Fibroblast of villous mesenchyme (primary cell): Measurements from ENCODE around the gene INPP5A. TPM values are rescaled to one million over a fixed set of nuclear protein-coding genes. Genes with fewer than 3 reads are reported as not detected.

Source experiments
- DNase-seq: peaks from one replicate; pipeline ENCODE4 v3.0.0-alpha.2; 2010; ENCODE audit warnings: low read depth
- H3K4me3 ChIP-seq: 2 replicates; pipeline ENCODE4 v1.5.1; 2011; ENCODE audit warnings: low read depth, mild to moderate bottlenecking, low read length
- CTCF ChIP-seq: IDR thresholded peaks from 2 replicates; pipeline ENCODE4 v1.5.1; 2012; ENCODE audit warnings: low read depth, mild to moderate bottlenecking, low read length; ENCODE audit not compliant: insufficient read depth
- total RNA-seq: library from RNA; depleted of rRNA; stranded (reverse); fragments of >200 nt; gene quantifications from 2 replicates; pipeline ENCODE4 v1.2.3, GENCODE V29; 2012

Gene INPP5A
- total RNA-seq, 1 donor: 33.2 TPM

- H3K4me3 ChIP-seq: no peak overlapping the region
- no peak for TF ChIP-seq CTCF
- DNase-seq: no peak
Measured at GRCh38 chr10:132806110-132806509, 268.5 kb downstream of the INPP5A start.

- H3K4me3 ChIP-seq: no peak overlapping the region
- no peak for DNase-seq
- TF ChIP-seq CTCF: no peak
Measured at GRCh38 chr10:132806561-132807003, 269.0 kb downstream of the INPP5A start.

- H3K4me3 ChIP-seq: no peak overlapping the region
- TF ChIP-seq CTCF: no peak
- no peak for DNase-seq
Measured at GRCh38 chr10:132807621-132808049, 270.0 kb downstream of the INPP5A start.

- no peak for TF ChIP-seq CTCF
- DNase-seq: no peak
- no peak overlapping the region for H3K4me3 ChIP-seq
Measured at GRCh38 chr10:132808383-132809231, 271.0 kb downstream of the INPP5A start.

GRCh38 chr10:132809232-132810140, 271.9 kb downstream of the INPP5A start:
- no peak overlapping the region for H3K4me3 ChIP-seq
- no peak for TF ChIP-seq CTCF
- DNase-seq: no peak

- no peak for TF ChIP-seq CTCF
- no peak for DNase-seq
- no peak overlapping the region for H3K4me3 ChIP-seq
Measured at GRCh38 chr10:132810141-132810806, 272.7 kb downstream of the INPP5A start.
